ENCODE data around the gene MYADML2.

The MYADML2 gene

DNA sequence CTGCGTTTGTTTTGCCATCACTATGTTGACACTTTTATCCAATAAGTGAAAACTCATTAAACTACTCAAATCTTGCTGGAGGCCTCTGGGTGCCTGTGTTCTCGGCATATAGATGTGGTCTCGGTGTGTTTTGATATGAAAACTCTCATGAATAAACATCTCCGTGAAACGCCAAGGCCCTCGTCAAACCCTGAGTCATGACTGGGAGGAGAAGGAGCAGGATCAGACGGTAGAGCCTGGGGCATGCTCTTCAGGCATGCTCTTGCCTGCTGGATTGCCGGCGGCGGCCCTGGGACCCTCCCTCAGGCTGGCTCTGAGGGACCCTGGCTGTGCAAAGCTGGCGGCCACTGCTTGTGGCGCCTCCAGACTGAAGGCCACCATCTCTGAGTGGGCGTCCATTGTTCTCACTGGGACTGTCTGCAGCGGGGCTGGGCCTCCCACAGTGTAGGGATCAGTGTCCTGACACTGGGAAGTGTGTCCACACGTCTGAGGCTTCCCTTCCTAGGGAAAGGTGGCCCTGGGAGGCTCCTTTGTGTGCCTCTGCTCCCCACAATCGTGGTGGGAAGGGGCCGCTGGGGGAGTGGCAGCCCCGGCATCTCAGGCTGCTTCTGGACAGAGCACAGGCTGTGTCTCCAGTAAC lies 46.7 kb downstream of the MYADML2 start:
- Mint-ChIP-seq H3K9me3 (no peaks in the 10 kb centered on the region), H3K4me3 (no peak overlapping the region), H3K27me3 (ENCODE audit: low read depth) (peaks cover 8% of the 10 kb centered on the region), H3K36me3 (ENCODE audit: low read depth) (peaks cover 7% of the 10 kb centered on the region), H3K4me1 (ENCODE audit: low read depth) (peaks cover 2% of the 10 kb centered on the region), H3K27ac (no peak overlapping the region)

DNA sequence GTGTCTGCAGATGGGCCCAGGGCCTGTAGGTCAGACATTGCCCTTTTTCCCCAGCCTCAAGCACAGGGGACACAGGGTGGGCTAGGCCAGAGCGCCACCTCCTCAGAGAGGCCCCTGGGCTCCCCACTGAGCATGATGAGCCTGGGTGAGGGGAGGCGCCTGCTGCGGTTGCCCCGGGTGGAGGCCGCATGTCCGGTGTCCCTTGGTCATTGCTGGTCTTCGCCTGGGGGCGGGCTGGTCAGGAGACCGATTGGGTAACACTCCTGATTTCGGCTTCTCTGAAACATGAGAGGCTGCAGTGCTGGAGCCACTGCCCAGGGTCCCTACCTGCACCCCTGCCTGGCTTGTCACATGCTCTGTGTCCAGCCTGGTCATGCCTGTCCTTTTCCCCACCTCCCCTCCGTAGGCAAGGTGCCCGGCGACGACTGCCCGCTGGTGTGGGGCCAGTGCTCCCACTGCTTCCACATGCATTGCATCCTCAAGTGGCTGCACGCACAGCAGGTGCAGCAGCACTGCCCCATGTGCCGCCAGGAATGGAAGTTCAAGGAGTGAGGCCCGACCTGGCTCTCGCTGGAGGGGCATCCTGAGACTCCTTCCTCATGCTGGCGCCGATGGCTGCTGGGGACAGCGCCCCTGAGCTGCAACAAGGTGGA lies 47.4 kb downstream of the MYADML2 start:
- Mint-ChIP-seq H3K27ac (no peak overlapping the region), H3K27me3 (ENCODE audit: low read depth) (peaks cover 8% of the 10 kb centered on the region), H3K9me3 (no peaks in the 10 kb centered on the region), H3K4me1 (ENCODE audit: low read depth) (peaks cover 2% of the 10 kb centered on the region), H3K36me3 (ENCODE audit: low read depth) (peaks cover 8% of the 10 kb centered on the region), H3K4me3 (no peak overlapping the region)

DNA sequence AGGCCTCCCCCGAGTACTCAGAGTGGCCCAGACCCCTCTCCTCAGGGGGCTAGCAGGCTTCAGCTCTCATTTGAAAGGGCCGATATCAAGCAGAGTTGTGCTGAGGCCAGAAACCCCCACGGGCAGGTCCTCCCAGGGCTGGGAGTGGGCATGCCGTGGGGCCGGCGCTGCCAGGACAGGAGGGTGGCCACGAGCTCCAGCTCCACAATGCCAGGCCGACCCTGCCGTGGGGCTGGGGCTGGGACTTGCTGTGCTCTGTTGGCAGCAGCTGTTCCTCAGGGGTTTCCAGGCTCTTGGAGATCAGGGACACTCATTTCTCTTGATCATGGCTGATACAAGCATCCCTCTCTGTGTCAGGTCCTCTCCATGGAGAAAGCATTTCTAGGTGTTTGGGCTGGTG lies 48.1 kb downstream of the MYADML2 start:
- H3K27me3 Mint-ChIP-seq (ENCODE audit: low read depth) = peaks cover 8% of the 10 kb centered on the region
- no peak overlapping the region for H3K4me3 Mint-ChIP-seq
- no peak overlapping the region for H3K27ac Mint-ChIP-seq
- no peaks in the 10 kb centered on the region for H3K9me3 Mint-ChIP-seq
- peaks cover 8% of the 10 kb centered on the region for H3K36me3 Mint-ChIP-seq (ENCODE audit: low read depth)
- H3K4me1 Mint-ChIP-seq (ENCODE audit: low read depth) = peaks cover 2% of the 10 kb centered on the region

DNA sequence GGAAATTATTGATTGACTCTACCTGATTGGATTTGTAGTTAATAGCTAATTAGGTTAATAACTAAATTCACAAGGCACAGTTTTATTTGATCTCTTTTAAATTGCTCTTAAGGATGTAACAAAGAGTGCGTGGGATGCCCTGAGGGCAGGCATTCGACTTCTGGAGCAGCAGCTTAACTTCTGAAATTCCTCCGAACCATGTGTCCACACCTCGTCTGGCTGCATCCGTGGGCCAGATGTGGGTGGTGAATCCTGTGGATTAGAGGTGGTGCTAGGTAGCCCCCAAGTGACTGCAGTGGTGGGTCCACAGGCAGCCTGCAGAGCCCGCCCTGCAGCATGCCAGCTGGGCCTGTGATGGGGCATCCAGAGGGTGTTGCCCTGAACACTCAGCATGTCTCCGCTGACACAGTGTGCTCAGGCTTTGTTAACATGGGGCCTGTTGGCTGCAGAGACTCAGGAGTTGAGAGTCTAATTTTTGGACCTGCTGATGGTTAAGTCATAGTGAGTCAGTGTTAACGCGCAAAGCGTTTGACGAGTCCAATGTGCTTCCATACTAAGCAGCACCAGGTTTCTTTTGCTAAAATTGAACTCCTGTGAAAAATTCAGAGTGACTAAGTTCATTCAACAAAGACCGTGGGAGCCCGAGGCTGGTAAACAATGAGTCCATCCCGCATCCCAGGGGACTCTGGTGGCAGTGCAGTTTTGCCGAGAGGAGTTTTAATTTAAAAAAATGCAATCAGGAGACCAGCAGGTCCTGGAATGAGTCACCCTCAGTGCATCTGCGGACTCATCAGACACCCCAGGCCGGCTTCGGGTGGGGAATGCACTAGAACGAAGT lies 48.8 kb downstream of the MYADML2 start:
- peaks cover 8% of the 10 kb centered on the region for H3K27me3 Mint-ChIP-seq (ENCODE audit: low read depth)
- peaks cover 2% of the 10 kb centered on the region for H3K4me1 Mint-ChIP-seq (ENCODE audit: low read depth)
- no peaks in the 10 kb centered on the region for H3K9me3 Mint-ChIP-seq
- H3K4me3 Mint-ChIP-seq = no peak overlapping the region
- peaks cover 6% of the 10 kb centered on the region for H3K36me3 Mint-ChIP-seq (ENCODE audit: low read depth)
- H3K27ac Mint-ChIP-seq = no peak overlapping the region

DNA sequence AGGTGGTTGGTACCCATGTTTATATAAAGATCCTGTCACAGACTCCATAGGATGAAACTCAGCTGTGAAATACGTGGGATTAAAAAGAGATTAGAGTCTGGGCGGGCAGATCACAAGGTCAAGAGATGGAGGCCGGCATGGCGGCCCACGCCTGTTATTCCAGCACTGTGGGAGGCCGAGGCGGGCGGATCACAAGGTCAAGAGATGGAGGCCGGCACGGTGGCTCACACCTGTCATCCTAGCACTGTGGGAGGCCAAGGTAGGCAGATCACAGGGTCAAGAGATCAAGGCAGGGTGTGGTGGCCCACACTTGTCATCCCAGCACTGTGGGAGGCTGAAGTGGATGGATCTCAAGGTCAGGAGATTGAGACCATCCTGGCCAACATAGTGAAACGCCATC lies 51.6 kb downstream of the MYADML2 start:
- Mint-ChIP-seq H3K27me3 (ENCODE audit: low read depth) (no peaks in the 10 kb centered on the region), H3K4me1 (ENCODE audit: low read depth) (peaks cover 4% of the 10 kb centered on the region), H3K36me3 (ENCODE audit: low read depth) (peaks cover 5% of the 10 kb centered on the region), H3K4me3 (no peak overlapping the region), H3K9me3 (no peaks in the 10 kb centered on the region), H3K27ac (no peak overlapping the region)

DNA sequence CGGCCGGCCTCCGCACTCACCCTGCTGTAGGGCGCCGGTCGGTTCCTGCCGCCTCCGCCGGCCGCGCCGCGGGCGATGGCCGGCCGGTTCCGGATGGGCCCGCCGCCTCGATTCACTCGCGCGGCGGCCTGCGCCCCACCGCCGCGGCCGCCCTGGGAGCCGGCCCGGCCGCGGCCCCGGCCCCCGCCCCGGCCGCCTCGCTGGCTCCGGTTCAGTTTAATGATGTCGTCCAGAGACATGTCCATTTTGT lies 55.8 kb downstream of the MYADML2 start:
- peaks cover 20% of the 10 kb centered on the region for H3K4me1 Mint-ChIP-seq (ENCODE audit: low read depth)
- no peaks in the 10 kb centered on the region for H3K27me3 Mint-ChIP-seq (ENCODE audit: low read depth)
- peak overlapping the region; percentile 99 for H3K27ac Mint-ChIP-seq
- H3K9me3 Mint-ChIP-seq = no peaks in the 10 kb centered on the region
- peak overlapping the region; percentile 97 for H3K4me3 Mint-ChIP-seq
- H3K36me3 Mint-ChIP-seq (ENCODE audit: low read depth) = peaks cover 28% of the 10 kb centered on the region

DNA sequence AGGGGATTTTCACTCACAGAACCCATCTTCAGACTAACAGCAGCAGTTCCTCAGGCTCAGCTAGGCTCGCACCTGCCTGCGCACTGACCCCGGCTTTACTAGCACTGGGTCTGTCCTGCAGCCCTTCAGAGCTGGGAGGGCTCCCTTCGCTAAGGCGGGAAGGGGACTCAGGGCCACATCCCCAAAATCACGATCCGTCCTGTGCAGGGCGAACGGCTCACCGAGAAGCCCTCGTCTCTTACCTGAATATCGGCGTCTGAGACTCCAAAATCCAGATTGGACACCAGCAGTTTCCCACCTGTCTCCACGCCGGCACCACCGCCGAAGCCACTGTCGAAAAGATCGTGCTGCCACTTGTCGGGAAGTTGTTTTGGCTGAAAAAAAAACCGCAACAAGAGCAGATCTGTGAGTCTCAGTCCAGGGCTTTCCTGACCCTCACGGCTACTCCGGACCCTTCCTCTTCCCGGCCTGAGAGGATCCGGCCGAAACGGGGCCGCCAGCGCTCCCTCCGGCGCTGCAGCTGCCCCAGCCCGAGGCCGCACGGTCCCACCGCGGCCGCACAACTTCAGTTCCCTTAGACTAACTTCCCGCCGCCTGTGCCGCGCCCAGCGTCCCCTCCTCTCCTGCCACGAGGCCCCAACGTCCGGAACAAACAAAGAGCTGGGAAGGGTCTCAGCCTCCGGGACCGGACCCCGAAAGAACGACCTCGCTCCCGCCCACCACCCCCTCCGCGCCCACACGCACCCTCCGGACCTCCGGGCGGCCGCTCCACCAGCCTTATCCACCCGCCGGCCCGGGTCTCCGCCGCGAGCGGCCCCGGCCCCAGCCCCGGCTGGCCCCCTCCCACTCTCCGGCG lies 56.4 kb downstream of the MYADML2 start:
- H3K9me3 Mint-ChIP-seq = no peaks in the 10 kb centered on the region
- H3K27me3 Mint-ChIP-seq (ENCODE audit: low read depth) = no peaks in the 10 kb centered on the region
- peaks cover 33% of the 10 kb centered on the region for H3K36me3 Mint-ChIP-seq (ENCODE audit: low read depth)
- peak overlapping the region; percentile 90 for H3K27ac Mint-ChIP-seq
- H3K4me1 Mint-ChIP-seq (ENCODE audit: low read depth) = peaks cover 20% of the 10 kb centered on the region
- H3K4me3 Mint-ChIP-seq = peak overlapping the region; percentile 86
